Kidney (tissue), 14 donors: ENCODE results near the gene ZNF219. TPM values are rescaled to one million over a fixed set of nuclear protein-coding genes. Genes with fewer than 3 reads are reported as not detected.

ENCODE experiments used
- DNase-seq, 5 donors: peaks; one replicate each; pipeline ENCODE4 v3.0.0-alpha.2; 2013 to 2020
- FAIRE-seq: peaks from 2 replicates; lab custom pipeline; 2012; peaks lifted over from hg19 to GRCh38; lab: Jason Lieb, UNC
- H3K27ac ChIP-seq, 2 donors: one replicate each; pipeline ENCODE4 v1.7.0; 2013; ENCODE audit warnings: low read depth in 2 of 2, low read length in 2 of 2, inconsistent platforms in 1 of 2
- H3K27me3 ChIP-seq: one replicate; pipeline ENCODE4 v1.7.1; 2013; ENCODE audit warnings: low read length, inconsistent platforms; ENCODE audit not compliant: control insufficient read depth, insufficient read depth
- H3K36me3 ChIP-seq, 3 donors: one replicate each; pipeline versions ENCODE4 v1.7.0 to v1.7.1; 2013; ENCODE audit warnings: low read length in 3 of 3, control low read depth in 1 of 3, inconsistent platforms in 1 of 3; ENCODE audit not compliant: insufficient read depth in 3 of 3, control insufficient read depth in 2 of 3
- H3K4me1 ChIP-seq, 3 donors: one replicate each; pipeline versions ENCODE4 v1.7.0 to v1.7.1; 2013; ENCODE audit warnings: low read length in 3 of 3, inconsistent platforms in 1 of 3, low read depth in 1 of 3; ENCODE audit not compliant: control insufficient read depth in 2 of 3, insufficient read depth in 2 of 3
- H3K4me3 ChIP-seq, 3 donors: one replicate each; pipeline versions ENCODE4 v1.7.0 to v1.8.1; 2013; ENCODE audit warnings: low read length in 3 of 3, control low read depth in 1 of 3, inconsistent platforms in 1 of 3
- H3K9ac ChIP-seq, 3 donors: one replicate each; pipeline versions ENCODE4 v1.7.0 to v1.7.1; 2013; ENCODE audit warnings: low read length in 3 of 3, control low read depth in 1 of 3, inconsistent platforms in 1 of 3
- H3K9me3 ChIP-seq, 3 donors: one replicate each; pipeline versions ENCODE4 v1.7.0 to v1.7.1; 2013; ENCODE audit warnings: low read length in 3 of 3, control low read depth in 1 of 3, inconsistent platforms in 1 of 3; ENCODE audit not compliant: control insufficient read depth in 2 of 3, insufficient read depth in 1 of 3
- CTCF ChIP-seq: IDR thresholded peaks from 3 replicates; pipeline ENCODE4 v1.5.1; 2012; ENCODE audit warnings: mild to moderate bottlenecking, moderate library complexity, borderline replicate concordance; ENCODE audit not compliant: insufficient read depth; ENCODE audit errors: extremely low read depth
- intact Hi-C: fragments of 100-400 bp; cut with DNase I; formaldehyde crosslinking; loops from one replicate; pipeline ENCODE4 v1.11.1; 2022
- polyA plus RNA-seq: library from polyadenylated mRNA; stranded (reverse); fragments of 350-450 nt; fragmentation: Illumina TruSeq; extraction: RNeasy Lipid Tissue Mini Kit (QIAGEN cat#74804); gene quantifications from one replicate; pipeline ENCODE4 v1.2.3, GENCODE V29; 2014; ENCODE audit warnings: low read depth, low replicate concordance; ENCODE audit not compliant: insufficient read depth
- total RNA-seq: library from RNA; stranded (reverse); fragmentation: NEBNext Ultra II Directional; extraction: Animal tissue kit (Norgen Biotek cat#: 25700); gene quantifications from one replicate; pipeline ENCODE4 v1.2.1, GENCODE V29; 2021
- donor health status: control.
- donor health status: control.
- donor health status: control.
- donor health status: control.
- donor health status: control.
- donor health status: DM: yes; HTN: yes; CAD: no.
- donor health status: Normal renal cell carcinoma (clear cell type).

ZNF219 gene
- total and polyA plus RNA-seq, 2 donors from 2014 or later: 12.6 to 24.6 TPM

GRCh38 chr14:21068521-21069387 lies 29.7 kb downstream of the ZNF219 start:
- DNase-seq: peak; percentile 75 to 92 (median 82)
- H3K27ac ChIP-seq: peak overlapping the region in 1 of 2 donors; percentile 91
- H3K27me3 ChIP-seq: no peaks in the 10 kb centered on the region
- FAIRE-seq: no peak
- intact Hi-C loops: no loop called here
- peak; percentile 48 for TF ChIP-seq CTCF
- peak overlapping the region in 2 of 3 donors; percentile 31 to 75 for H3K9ac ChIP-seq
- H3K4me3 ChIP-seq: peak overlapping the region; percentile 36 to 80 (median 44)
- peaks cover 0 to 6% (median 4%) of the 10 kb centered on the region in 3 donors for H3K36me3 ChIP-seq
- no peaks in the 10 kb centered on the region for H3K9me3 ChIP-seq
- H3K4me1 ChIP-seq: peaks cover 6 to 14% (median 12%) of the 10 kb centered on the region in 3 donors

- H3K27me3 ChIP-seq: no peaks in the 10 kb centered on the region
- H3K27ac ChIP-seq: no peak overlapping the region
- H3K4me1 ChIP-seq: peaks cover 4 to 14% (median 12%) of the 10 kb centered on the region in 3 donors
- intact Hi-C loops: no loop called here
- no peaks in the 10 kb centered on the region for H3K36me3 ChIP-seq
- no peak for TF ChIP-seq CTCF
- DNase-seq: no peak
- H3K9me3 ChIP-seq: no peaks in the 10 kb centered on the region
- no peak for FAIRE-seq
- H3K9ac ChIP-seq: no peak overlapping the region
- H3K4me3 ChIP-seq: no peak overlapping the region
These were observed 31.5 kb downstream of the ZNF219 start for GRCh38 chr14:21066882-21067502.

GRCh38 chr14:21063479-21063878 lies 35.0 kb downstream of the ZNF219 start:
- H3K9ac ChIP-seq: no peak overlapping the region
- DNase-seq (peak in 2 of 5 donors; percentile 50 to 76), FAIRE-seq (no peak)
- no peak overlapping the region for H3K4me3 ChIP-seq
- TF ChIP-seq CTCF: no peak
- intact Hi-C loops: no loop called here
- no peaks in the 10 kb centered on the region for H3K27me3 ChIP-seq
- peaks cover under 1 to 4% (median 2%) of the 10 kb centered on the region in 3 donors for H3K4me1 ChIP-seq
- no peaks in the 10 kb centered on the region for H3K36me3 ChIP-seq
- H3K9me3 ChIP-seq: no peaks in the 10 kb centered on the region
- H3K27ac ChIP-seq: no peak overlapping the region
